Smooth muscle cell (in vitro differentiated cells): ENCODE measurements around the gene TIMM17A. TPM values are rescaled to one million over a fixed set of nuclear protein-coding genes. Genes with fewer than 3 reads are reported as not detected.

Experiments used
- DNase-seq: peaks from one replicate; lab custom pipeline; 2025; ENCODE audit not compliant: unreplicated experiment; lab: John Stamatoyannopoulos, UW
- H2AFZ ChIP-seq: fragments of 200-600 bp; sonication (generic); 2 replicates; pipeline ENCODE4 v1.6.0; 2016; ENCODE audit warnings: antibody characterized with exemption, low read depth, mild to moderate bottlenecking
- H3F3A ChIP-seq: fragments of 200-600 bp; sonication (generic); 2 replicates; pipeline ENCODE4 v1.6.0; 2017; ENCODE audit warnings: antibody characterized with exemption, low read depth
- H3K27ac ChIP-seq: fragments of 200-600 bp; sonication (generic); 2 replicates; pipeline ENCODE4 v1.5.1; 2016; ENCODE audit warnings: low read depth, mild to moderate bottlenecking
- H3K27me3 ChIP-seq: fragments of 200-600 bp; sonication (generic); 2 replicates; pipeline ENCODE4 v1.6.1; 2016; ENCODE audit warnings: low read depth, mild to moderate bottlenecking
- H3K36me3 ChIP-seq: fragments of 200-600 bp; sonication (generic); 2 replicates; pipeline ENCODE4 v1.5.1; 2016; ENCODE audit warnings: low read depth
- H3K4me1 ChIP-seq: fragments of 200-600 bp; sonication (generic); 2 replicates; pipeline ENCODE4 v1.5.1; 2016; ENCODE audit warnings: low read depth
- H3K4me2 ChIP-seq: fragments of 200-600 bp; sonication (generic); 2 replicates; pipeline ENCODE4 v1.6.0; 2016; ENCODE audit warnings: mild to moderate bottlenecking
- H3K4me3 ChIP-seq: fragments of 200-600 bp; sonication (generic); 2 replicates; pipeline ENCODE4 v1.5.1; 2016; ENCODE audit warnings: mild to moderate bottlenecking
- H3K79me2 ChIP-seq: fragments of 200-600 bp; sonication (generic); 2 replicates; pipeline ENCODE4 v1.6.0; 2016; ENCODE audit warnings: low read depth, mild to moderate bottlenecking
- H3K9ac ChIP-seq: fragments of 200-600 bp; sonication (generic); 2 replicates; pipeline ENCODE4 v1.6.0; 2016; ENCODE audit warnings: low read depth
- H3K9me3 ChIP-seq: fragments of 200-600 bp; sonication (generic); replicated peaks from 2 replicates; pipeline ENCODE4 v1.5.1; 2016; ENCODE audit warnings: low read depth
- H4K20me1 ChIP-seq: fragments of 200-600 bp; sonication (generic); 2 replicates; pipeline ENCODE4 v1.6.0; 2016; ENCODE audit warnings: low read depth
- CTCF ChIP-seq: fragments of 200-600 bp; sonication (generic); IDR thresholded peaks from 2 replicates; pipeline ENCODE4 v1.5.1; 2017; ENCODE audit warnings: borderline replicate concordance, mild to moderate bottlenecking, antibody characterized with exemption; ENCODE audit not compliant: insufficient read depth, poor library complexity, severe bottlenecking
- WGBS: methylation state at CpG from one replicate; pipeline ENCODE4 v1.1.7; 2016; ENCODE audit warnings: low lambda C conversion rate; 5-methylcytosine and 5-hydroxymethylcytosine counted together
- polyA plus RNA-seq: library from polyadenylated mRNA; unstranded; fragments of >200 nt; fragmentation: Nextera tagmentation; extraction: Ambion mirVana; gene quantifications from 2 replicates; pipeline ENCODE4 v1.2.1, GENCODE V29; 2016
- total RNA-seq: library from RNA; depleted of rRNA; stranded (reverse); fragments of >200 nt; gene quantifications from 2 replicates; pipeline ENCODE4 v1.2.3, GENCODE V29; 2014

Gene TIMM17A
- total and polyA plus RNA-seq, 2 experiments from 2014 or later: 78.6 to 102 TPM

GRCh38 chr1:202002507-202002906, 47.2 kb downstream of the TIMM17A start:
- Histone ChIP-seq H3K27ac (no peak overlapping the region), H2AFZ (no peak overlapping the region), H3K4me2 (no peak overlapping the region), H3K36me3 (no peaks in the 10 kb centered on the region), H3K79me2 (no peaks in the 10 kb centered on the region), H3K4me3 (no peak overlapping the region), H3F3A (peaks cover 7% of the 10 kb centered on the region), H3K9ac (no peak overlapping the region), H3K4me1 (no peaks in the 10 kb centered on the region), H3K27me3 (no peaks in the 10 kb centered on the region), H4K20me1 (no peaks in the 10 kb centered on the region), H3K9me3 (no peaks in the 10 kb centered on the region)
- 91% methylated on average over 9 of the region's 9 CpGs for WGBS
- no peak for TF ChIP-seq CTCF
- no peak for DNase-seq

GRCh38 chr1:202004711-202005110, 49.4 kb downstream of the TIMM17A start:
- H3K9ac ChIP-seq: no peak overlapping the region

GRCh38 chr1:202005958-202006357, 50.7 kb downstream of the TIMM17A start:
- peaks cover 7% of the 10 kb centered on the region for H3F3A ChIP-seq
- no peak overlapping the region for H3K9ac ChIP-seq
- no peak overlapping the region for H2AFZ ChIP-seq
- H3K27me3 ChIP-seq: no peaks in the 10 kb centered on the region
- no peak overlapping the region for H3K4me2 ChIP-seq
- no peak for DNase-seq
- peak; percentile 59 for TF ChIP-seq CTCF
- peaks cover 4% of the 10 kb centered on the region for H3K4me1 ChIP-seq
- H3K9me3 ChIP-seq: no peaks in the 10 kb centered on the region
- H3K27ac ChIP-seq: no peak overlapping the region
- WGBS: 80% methylated on average over 2 of the region's 2 CpGs
- no peak overlapping the region for H3K4me3 ChIP-seq
- H3K79me2 ChIP-seq: no peaks in the 10 kb centered on the region
- no peaks in the 10 kb centered on the region for H4K20me1 ChIP-seq
- H3K36me3 ChIP-seq: no peaks in the 10 kb centered on the region

More at GRCh38 chr1:202004711-202005110, 49.4 kb downstream of the TIMM17A start:
- H3K79me2 ChIP-seq: no peaks in the 10 kb centered on the region
- H3K4me3 ChIP-seq: no peak overlapping the region
- no peak overlapping the region for H2AFZ ChIP-seq
- no peak overlapping the region for H3K27ac ChIP-seq
- TF ChIP-seq CTCF: no peak
- H3K4me2 ChIP-seq: no peak overlapping the region
- no peaks in the 10 kb centered on the region for H3K27me3 ChIP-seq
- H4K20me1 ChIP-seq: no peaks in the 10 kb centered on the region
- no peaks in the 10 kb centered on the region for H3K4me1 ChIP-seq
- no peak for DNase-seq
- peaks cover 7% of the 10 kb centered on the region for H3F3A ChIP-seq
- 74% methylated on average over 9 of the region's 9 CpGs for WGBS
- H3K36me3 ChIP-seq: no peaks in the 10 kb centered on the region
- H3K9me3 ChIP-seq: no peaks in the 10 kb centered on the region

- Histone ChIP-seq H3K27me3 (no peaks in the 10 kb centered on the region), H3K27ac (no peak overlapping the region), H3K79me2 (no peaks in the 10 kb centered on the region), H3K36me3 (no peaks in the 10 kb centered on the region), H3F3A (peaks cover 7% of the 10 kb centered on the region), H4K20me1 (no peaks in the 10 kb centered on the region), H2AFZ (no peak overlapping the region), H3K4me2 (peak overlapping the region; percentile 59), H3K9me3 (no peaks in the 10 kb centered on the region), H3K4me1 (peaks cover 4% of the 10 kb centered on the region), H3K9ac (no peak overlapping the region), H3K4me3 (peak overlapping the region; percentile 25)
- WGBS: 71% methylated on average over 8 of the region's 8 CpGs
- no peak for DNase-seq
- TF ChIP-seq CTCF: no peak
Measured at GRCh38 chr1:202007304-202007703, 52.0 kb downstream of the TIMM17A start.
